ENCODE measurements around the gene UBE3A. TPM values are rescaled to one million over a fixed set of nuclear protein-coding genes. Genes with fewer than 3 reads are reported as not detected.

UBE3A gene
- total RNA-seq (2021; ENCODE audit: unreplicated experiment) (104 TPM), Bru-seq, nascent RNA (percentile 94 among the genes with signal in this experiment), BruChase-seq, experiment 1, labeled RNA remaining after a 6-hour chase (percentile 89 among the genes with signal in this experiment), BruChase-seq, experiment 2, labeled RNA remaining after a 2-hour chase (percentile 87 among the genes with signal in this experiment)
- 23.6 and 31.9 TPM in 2 replicates for polyA plus RNA-seq (2012)
- long read RNA-seq, full-length matches to known transcripts, result 140 of 257 reads
- long read RNA-seq, partial matches to known transcripts, result 46 of 257 reads
- long read RNA-seq, other reads (novel, unspliced or antisense), result 71 of 257 reads

DNA sequence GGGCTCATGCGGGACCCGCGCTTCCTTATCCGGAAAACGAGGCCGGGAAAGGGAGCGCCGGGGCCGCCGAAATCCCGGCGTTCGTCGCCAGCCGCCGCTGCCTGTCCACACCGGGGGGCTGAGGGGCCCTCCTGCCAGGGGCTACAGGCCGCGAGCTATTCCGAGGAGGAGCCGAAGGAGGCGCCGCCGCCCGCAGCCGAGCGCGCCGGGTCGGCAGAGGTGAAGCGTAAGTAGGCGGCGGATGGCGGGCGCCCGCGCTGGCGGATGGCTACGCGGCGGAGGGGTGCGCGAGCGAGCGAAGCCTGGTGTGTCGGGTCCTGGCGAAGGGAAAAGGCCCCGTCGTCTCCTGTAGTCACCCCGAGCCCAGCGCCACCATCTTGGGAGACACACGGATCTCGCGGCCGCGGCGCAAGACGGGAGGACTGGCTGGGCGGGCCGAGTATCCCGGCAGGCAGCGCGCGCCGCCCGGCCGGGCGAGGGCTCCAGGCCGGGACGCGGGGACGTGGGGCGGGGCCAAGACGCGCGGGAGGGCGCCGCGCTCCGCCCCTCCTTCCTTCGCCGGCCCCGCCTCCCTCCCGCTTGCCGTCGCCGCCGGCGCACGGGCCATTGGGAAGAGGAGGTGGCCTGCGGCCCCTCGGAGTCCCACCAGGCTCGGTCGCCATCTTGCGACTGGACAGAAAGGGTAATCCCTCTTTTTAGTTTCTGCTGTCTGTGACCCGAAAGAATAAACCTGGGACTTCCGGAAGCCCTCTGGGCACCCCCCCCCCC is at the start of gene UBE3A:
Gene UBE3A, minus strand, starts transcription at position 424 of the 768 bp plus-strand sequence. CDS start 29,917 bp downstream, outside the sequence.
- intact Hi-C loops (cut with micrococcal nuclease), result loop anchor here (5.0 to 10.0 kb wide), 2 partner anchors 91 to 1794 kb away; partner anchors contain the start of gene MAGEL2
- TF ChIP-seq, protein P1, sequence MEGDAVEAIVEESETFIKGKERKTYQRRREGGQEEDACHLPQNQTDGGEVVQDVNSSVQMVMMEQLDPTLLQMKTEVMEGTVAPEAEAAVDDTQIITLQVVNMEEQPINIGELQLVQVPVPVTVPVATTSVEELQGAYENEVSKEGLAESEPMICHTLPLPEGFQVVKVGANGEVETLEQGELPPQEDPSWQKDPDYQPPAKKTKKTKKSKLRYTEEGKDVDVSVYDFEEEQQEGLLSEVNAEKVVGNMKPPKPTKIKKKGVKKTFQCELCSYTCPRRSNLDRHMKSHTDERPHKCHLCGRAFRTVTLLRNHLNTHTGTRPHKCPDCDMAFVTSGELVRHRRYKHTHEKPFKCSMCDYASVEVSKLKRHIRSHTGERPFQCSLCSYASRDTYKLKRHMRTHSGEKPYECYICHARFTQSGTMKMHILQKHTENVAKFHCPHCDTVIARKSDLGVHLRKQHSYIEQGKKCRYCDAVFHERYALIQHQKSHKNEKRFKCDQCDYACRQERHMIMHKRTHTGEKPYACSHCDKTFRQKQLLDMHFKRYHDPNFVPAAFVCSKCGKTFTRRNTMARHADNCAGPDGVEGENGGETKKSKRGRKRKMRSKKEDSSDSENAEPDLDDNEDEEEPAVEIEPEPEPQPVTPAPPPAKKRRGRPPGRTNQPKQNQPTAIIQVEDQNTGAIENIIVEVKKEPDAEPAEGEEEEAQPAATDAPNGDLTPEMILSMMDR (IDR thresholded peaks at IDR 0.05 in 2 of 3, conservative IDR thresholded peaks at IDR 0.05 in 1 of 3; ENCODE audit: borderline replicate concordance in 1 of 3, insufficient read depth in 1 of 3, low read depth in 2 of 3, low read length in 2 of 3), result no peak
- TF ChIP-seq POLR2AphosphoS5 (IDR thresholded peaks at IDR 0.05; ENCODE audit: low read depth, low read length), result peak; percentile 77
- TF ChIP-seq ZFX (IDR thresholded peaks at IDR 0.05), result peak; percentile 86
- peak; percentile 37; the same call in 1 of the 2 replicates for TF ChIP-seq SP1 (IDR thresholded peaks at IDR 0.05; ENCODE audit: low read depth)
- TF ChIP-seq CBX3 (IDR thresholded peaks at IDR 0.05; ENCODE audit: low read depth), result no peak
- TF ChIP-seq SIN3A (IDR thresholded peaks at IDR 0.05; ENCODE audit: low read depth), result peak; percentile 33; the same call in 1 of the 2 replicates
- TF ChIP-seq, protein P2, sequence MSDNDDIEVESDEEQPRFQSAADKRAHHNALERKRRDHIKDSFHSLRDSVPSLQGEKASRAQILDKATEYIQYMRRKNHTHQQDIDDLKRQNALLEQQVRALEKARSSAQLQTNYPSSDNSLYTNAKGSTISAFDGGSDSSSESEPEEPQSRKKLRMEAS (IDR thresholded peaks at IDR 0.05), result peak; percentile 15; the same call in 1 of the 2 replicates
- Histone ChIP-seq H3K9me2 (ENCODE audit: insufficient read depth) (no peaks in the 10 kb centered on the region), H4K20me1 (ENCODE audit: insufficient read depth) (peaks cover 24% of the 10 kb centered on the region), H2AFZ (ENCODE audit: low read depth, low read length, poor library complexity, severe bottlenecking) (no peak within 1 kb of the TSS), H3K36me3 (ENCODE audit: control insufficient read depth in 1 of 2, insufficient read depth in 2 of 2, low read length in 2 of 2) (no peaks in the 10 kb centered on the region), H3K9me3 (ENCODE audit: control insufficient read depth in 1 of 2, insufficient read depth in 1 of 2, low read depth in 1 of 2, low read length in 2 of 2) (no peaks in the 10 kb centered on the region), H3K9ac (ENCODE audit: low read length) (peak within 1 kb of the TSS; percentile 95), H3K27me3 (ENCODE audit: insufficient read depth, low read length) (no peaks in the 10 kb centered on the region), H3K4me3 (replicated peaks in 1 of 2; ENCODE audit: low read depth in 1 of 2, low read length in 2 of 2) (peak within 1 kb of the TSS; percentile 84), H3K27ac (ENCODE audit: low read depth, low read length) (peak within 1 kb of the TSS; percentile 99), H3K79me2 (ENCODE audit: insufficient read depth, low read length) (peaks cover 50% of the 10 kb centered on the region), H3K4me1 (ENCODE audit: control insufficient read depth in 1 of 2, insufficient read depth in 2 of 2, low read length in 2 of 2) (peaks cover 9 to 19% of the 10 kb centered on the region in 2 experiments), H3K4me2 (ENCODE audit: low read length) (peak within 1 kb of the TSS; percentile 86)
- CTCF ChIA-PET, result no interaction called here
- ATAC-seq, result peak; percentile 93
- DNase-seq (ENCODE audit: low read depth, low spot score), result peak; percentile 71
- no TSS peak for BruUV-seq (replicated peaks)
- POLR2A ChIA-PET, result no interaction called here
- RAD21 ChIA-PET (ENCODE audit: low non-redundant PET in 1 of 2, low total read pairs in 2 of 2, uncharacterized antibody in 2 of 2, unreplicated experiment in 2 of 2), result no interaction called here
